Measurements from ENCODE around the gene B4GALT3. TPM values are rescaled to one million over a fixed set of nuclear protein-coding genes. Genes with fewer than 3 reads are reported as not detected.

The B4GALT3 gene
- total and polyA plus RNA-seq, 2 donors (not counting 3 experiments of a cell fraction or from before 2014, with no cell fraction given), result 39.5 to 60.4 TPM

GRCh38 chr1:161157867-161158266 lies 19.4 kb downstream of the B4GALT3 start:
- Histone ChIP-seq H3K4me3 (replicated peaks in 1 of 3; ENCODE audit: insufficient read depth in 1 of 3, low read depth in 1 of 3, low read length in 3 of 3) (no peak overlapping the region), H4K20me1 (replicated peaks; ENCODE audit: control insufficient read depth, extremely low read depth, insufficient read depth, low read length) (no peaks in the 10 kb centered on the region), H3K36me3 (ENCODE audit: control insufficient read depth in 2 of 2, extremely low read depth in 1 of 2, insufficient read depth in 2 of 2, low read length in 2 of 2) (peaks cover 2 to 8% of the 10 kb centered on the region in 2 experiments), H2AFZ (ENCODE audit: low read depth, low read length) (no peak overlapping the region), H3K9me1 (replicated peaks; ENCODE audit: control insufficient read depth, extremely low read depth, insufficient read depth, low read length) (no peaks in the 10 kb centered on the region), H3K27me3 (ENCODE audit: control insufficient read depth in 2 of 2, insufficient read depth in 2 of 2, low read length in 2 of 2) (no peaks in the 10 kb centered on the region), H3K4me2 (ENCODE audit: insufficient read depth, low read length) (no peak overlapping the region), H3K27ac (ENCODE audit: insufficient read depth, low read depth, low read length) (no peak overlapping the region), H3K9ac (replicated peaks; ENCODE audit: extremely low read depth, insufficient read depth, low read length) (no peak overlapping the region), H3K4me1 (ENCODE audit: control insufficient read depth, extremely low read depth, insufficient read depth, low read length) (peaks cover 7% of the 10 kb centered on the region), H3K9me3 (replicated peaks; ENCODE audit: control insufficient read depth, insufficient read depth, low read length) (no peaks in the 10 kb centered on the region), H3K79me2 (ENCODE audit: control insufficient read depth, insufficient read depth, low read length) (peaks cover 7% of the 10 kb centered on the region)
- intact Hi-C loops (cut with micrococcal nuclease) (loop anchor here (2.0 kb wide), 1 partner anchor 39 kb away; the partner anchor contains the start of genes NIT1 and PFDN2), dilution Hi-C loops (cut with MboI; ENCODE audit: extremely low pct_ligation_motif_present, low sequenced_read_pairs) (no loop called here)
- ChIA-PET POLR2A (no interaction called here), CTCF (interaction anchor here (1.1 to 2.1 kb wide), 2 partner anchors 60 to 160 kb away, joined by 3 to 9 read pairs; partner anchors contain the start of gene KLHDC9)
- DNase-seq (ENCODE audit: low read depth, low spot score) (no peak), FAIRE-seq (no peak)
- BruUV-seq (replicated peaks), result no TSS peak
- TF ChIP-seq CTCF (IDR thresholded peaks at IDR 0.05; ENCODE audit: extremely low read depth in 1 of 2, insufficient read depth in 1 of 2, low read depth in 1 of 2, low read length in 2 of 2) (no peak), POLR2AphosphoS5 (IDR thresholded peaks at IDR 0.05; ENCODE audit: insufficient read depth, low read depth, low read length) (no peak), EZH2 (IDR thresholded peaks at IDR 0.05; ENCODE audit: borderline replicate concordance, low read depth, low read length, severe bottlenecking) (no peak), POLR2A (IDR thresholded peaks at IDR 0.05; ENCODE audit: low read depth, low read length) (no peak), FOS (IDR thresholded peaks at IDR 0.05; ENCODE audit: borderline replicate concordance, insufficient read depth, low read length) (no peak), JUN (IDR thresholded peaks at IDR 0.05; ENCODE audit: borderline replicate concordance, insufficient read depth, insufficient read length, low read depth) (no peak), MYC (IDR thresholded peaks at IDR 0.05; ENCODE audit: low read depth, low read length) (no peak), MAX (IDR thresholded peaks at IDR 0.05; ENCODE audit: insufficient read depth, insufficient read length) (no peak), GATA2 (IDR thresholded peaks at IDR 0.05; ENCODE audit: insufficient read depth, insufficient read length, low read depth, low read length) (no peak)
